Activated effector memory CD4-positive, alpha-beta T cell treated with anti-CD3 and anti-CD28 coated beads, Interleukin-2, amount 50 U/mL, for 16 hours (primary cell): ENCODE measurements around the gene ATP9A.
A peak's percentile ranks its signal among the peaks of the same experiment; 100 is the strongest.
"Not testable (repeated sequence)": the region's sequence is repeated elsewhere in the genome, so short reads cannot be mapped to it uniquely, and the experiment has no call there.

Experiments used
- DNase-seq: peaks from one replicate; pipeline ENCODE4 v3.0.0-alpha.2; 2020

The ATP9A gene

GRCh38 chr20:51752343-51752951, 15.7 kb downstream of the ATP9A start:
- DNase-seq, result no peak

- no peak for DNase-seq
Observed at GRCh38 chr20:51750770-51751388, 17.3 kb downstream of the ATP9A start.

GRCh38 chr20:51750037-51750769, 18.0 kb downstream of the ATP9A start:
- DNase-seq, result peak; percentile 77

GRCh38 chr20:51749674-51750036, 18.5 kb downstream of the ATP9A start:
- no peak for DNase-seq

- DNase-seq, result no peak
Observed at GRCh38 chr20:51747182-51747911, 20.8 kb downstream of the ATP9A start.

- no peak for DNase-seq
Observed at GRCh38 chr20:51745804-51746203, 22.4 kb downstream of the ATP9A start.

GRCh38 chr20:51740838-51741237, 27.4 kb downstream of the ATP9A start:
- no peak for DNase-seq

GRCh38 chr20:51740308-51740707, 27.9 kb downstream of the ATP9A start:
- DNase-seq, result not testable (repeated sequence)

GRCh38 chr20:51739722-51740249, 28.4 kb downstream of the ATP9A start:
- no peak for DNase-seq

- DNase-seq, result no peak
Observed at GRCh38 chr20:51738877-51739447, 29.2 kb downstream of the ATP9A start.

- DNase-seq, result not testable (repeated sequence)
Observed at GRCh38 chr20:51738261-51738660, 29.9 kb downstream of the ATP9A start.

GRCh38 chr20:51736947-51737346, 31.2 kb downstream of the ATP9A start:
- DNase-seq, result no peak

GRCh38 chr20:51735728-51736600, 32.2 kb downstream of the ATP9A start:
- DNase-seq, result no peak

- no peak for DNase-seq
Observed at GRCh38 chr20:51734876-51735720, 33.1 kb downstream of the ATP9A start.

GRCh38 chr20:51733070-51733469, 35.1 kb downstream of the ATP9A start:
- no peak for DNase-seq

GRCh38 chr20:51732096-51732791, 35.9 kb downstream of the ATP9A start:
- DNase-seq, result no peak

- DNase-seq, result no peak
Observed at GRCh38 chr20:51731731-51732095, 36.5 kb downstream of the ATP9A start.

GRCh38 chr20:51729771-51730170, 38.4 kb downstream of the ATP9A start:
- no peak for DNase-seq

GRCh38 chr20:51728737-51729136, 39.5 kb downstream of the ATP9A start:
- no peak for DNase-seq

GRCh38 chr20:51727872-51728271, 40.3 kb downstream of the ATP9A start:
- DNase-seq, result no peak
